A549 (cell line): ENCODE results near the gene HIVEP1.

Source experiments
- CBX2 ChIP-seq: fragments of 200-600 bp; sonication (generic); IDR thresholded peaks from 2 replicates; pipeline ENCODE4 v1.6.1; 2016; ENCODE audit warnings: low read depth, mild to moderate bottlenecking, borderline replicate concordance
- CEBPB ChIP-seq, 2 experiments: fragments of >200 bp in 1 of 2; sonication (Bioruptor Twin) in 1 of 2; formaldehyde crosslinking in 1 of 2; IDR thresholded peaks; 2 replicates each; pipeline ENCODE4 v1.6.1; 2012 to 2016
- CHD2 ChIP-seq: fragments of 150-350 bp; IDR thresholded peaks from 2 replicates; pipeline ENCODE4 v1.6.1; 2014; ENCODE audit warnings: low read length; ENCODE audit not compliant: partially characterized antibody
- CHD4 ChIP-seq: fragments of 200-600 bp; sonication (generic); IDR thresholded peaks from 2 replicates; pipeline ENCODE4 v1.6.1; 2016; ENCODE audit warnings: antibody characterized with exemption, mild to moderate bottlenecking, borderline replicate concordance
- CTCF ChIP-seq: fragments of >200 bp; sonication (Bioruptor Twin); formaldehyde crosslinking; IDR thresholded peaks from 3 replicates; pipeline ENCODE4 v1.5.1; 2016
- EP300 ChIP-seq, 2 experiments: fragments of >200 bp; sonication (Bioruptor Twin); formaldehyde crosslinking; IDR thresholded peaks; 2 replicates in 1 of 2; 3 replicates in 1 of 2; pipeline ENCODE4 v1.6.1; 2016 to 2017
- JUN ChIP-seq, 2 experiments: fragments of >200 bp; sonication (Bioruptor Twin); formaldehyde crosslinking; IDR thresholded peaks; 2 replicates in 1 of 2; 3 replicates in 1 of 2; pipeline ENCODE4 v1.6.1; 2016 to 2017
- KDM5A ChIP-seq: fragments of 200-600 bp; sonication (generic); IDR thresholded peaks from 2 replicates; pipeline ENCODE4 v1.6.1; 2016; ENCODE audit warnings: antibody characterized with exemption, mild to moderate bottlenecking
- MAX ChIP-seq: IDR thresholded peaks from 2 replicates; pipeline ENCODE4 v1.6.1; 2012
- POLR2A ChIP-seq: IDR thresholded peaks from 2 replicates; pipeline ENCODE4 v1.6.1; 2012; ENCODE audit warnings: mild to moderate bottlenecking, low read length
- RAD21 ChIP-seq, 2 experiments: fragments of >200 bp in 1 of 2; sonication (Bioruptor Twin) in 1 of 2; formaldehyde crosslinking in 1 of 2; IDR thresholded peaks in 1 of 2; conservative IDR thresholded peaks in 1 of 2; 2 replicates in 1 of 2; 3 replicates in 1 of 2; pipeline ENCODE4 v1.6.1; 2012 to 2018; ENCODE audit warnings: inconsistent platforms in 1 of 2
- RCOR1 ChIP-seq: fragments of 150-350 bp; IDR thresholded peaks from 2 replicates; pipeline ENCODE4 v1.6.1; 2014; ENCODE audit warnings: antibody characterized with exemption, low read length, low read depth
- TF ChIP-seq, protein P1 (sequence below): fragments of >200 bp; sonication (Bioruptor Twin); formaldehyde crosslinking; IDR thresholded peaks from 3 replicates; pipeline ENCODE4 v1.6.1; 2016

GRCh38 chr6:12047792-12048432 lies 35.8 kb downstream of the HIVEP1 start:
- TF ChIP-seq CTCF = no peak
- TF ChIP-seq, protein P1, sequence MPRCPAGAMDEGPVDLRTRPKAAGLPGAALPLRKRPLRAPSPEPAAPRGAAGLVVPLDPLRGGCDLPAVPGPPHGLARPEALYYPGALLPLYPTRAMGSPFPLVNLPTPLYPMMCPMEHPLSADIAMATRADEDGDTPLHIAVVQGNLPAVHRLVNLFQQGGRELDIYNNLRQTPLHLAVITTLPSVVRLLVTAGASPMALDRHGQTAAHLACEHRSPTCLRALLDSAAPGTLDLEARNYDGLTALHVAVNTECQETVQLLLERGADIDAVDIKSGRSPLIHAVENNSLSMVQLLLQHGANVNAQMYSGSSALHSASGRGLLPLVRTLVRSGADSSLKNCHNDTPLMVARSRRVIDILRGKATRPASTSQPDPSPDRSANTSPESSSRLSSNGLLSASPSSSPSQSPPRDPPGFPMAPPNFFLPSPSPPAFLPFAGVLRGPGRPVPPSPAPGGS = no peak
- no peak for TF ChIP-seq POLR2A
- no peak for TF ChIP-seq CHD2
- no peak for TF ChIP-seq CEBPB (IDR thresholded peaks at IDR 0.05)
- no peak for TF ChIP-seq CHD4
- no peak for TF ChIP-seq JUN (IDR thresholded peaks at IDR 0.05)
- TF ChIP-seq EP300 (IDR thresholded peaks at IDR 0.05) = no peak
- TF ChIP-seq KDM5A = no peak
- TF ChIP-seq CBX2 = no peak
- TF ChIP-seq RCOR1 = no peak
- TF ChIP-seq RAD21 (conservative IDR thresholded peaks at IDR 0.05 in 1 of 2, IDR thresholded peaks at IDR 0.05 in 1 of 2) = no peak
- TF ChIP-seq MAX = no peak
